Nephron progenitor cell (in vitro differentiated cells): Measurements from ENCODE around the gene WAC.

Experiments
- DNase-seq: peaks from one replicate; pipeline ENCODE4 v3.0.0; 2021
- H3K27ac Mint-ChIP-seq: 2 replicates; pipeline ENCODE4 v1.8.0; 2021; ENCODE audit warnings: mild to moderate bottlenecking, moderate library complexity, mixed read lengths
- H3K27me3 Mint-ChIP-seq: 2 replicates; pipeline ENCODE4 v1.8.0; 2021; ENCODE audit warnings: mild to moderate bottlenecking, low read depth, mixed read lengths; ENCODE audit not compliant: poor library complexity
- H3K36me3 Mint-ChIP-seq: 2 replicates; pipeline ENCODE4 v1.8.0; 2021; ENCODE audit warnings: low read depth, mixed read lengths
- H3K4me1 Mint-ChIP-seq: 2 replicates; pipeline ENCODE4 v1.8.0; 2021; ENCODE audit warnings: mixed read lengths
- H3K4me3 Mint-ChIP-seq: 2 replicates; pipeline ENCODE4 v1.8.0; 2021; ENCODE audit warnings: mild to moderate bottlenecking, moderate library complexity, mixed read lengths
- H3K9me3 Mint-ChIP-seq: 2 replicates; pipeline ENCODE4 v1.8.0; 2021; ENCODE audit warnings: mild to moderate bottlenecking, moderate library complexity, mixed read lengths
- CTCF ChIP-seq: fragments of 200-600 bp; sonication (generic); IDR thresholded peaks from 2 replicates; pipeline ENCODE4 v1.5.0; 2021; ENCODE audit warnings: antibody characterized with exemption

WAC gene

GRCh38 chr10:28556142-28556541 is 23.2 kb downstream of the WAC start:
- Mint-ChIP-seq H3K27me3 (no peaks in the 10 kb centered on the region), H3K4me1 (peaks cover 70% of the 10 kb centered on the region), H3K9me3 (no peaks in the 10 kb centered on the region), H3K27ac (no peak overlapping the region), H3K36me3 (peaks cover 77% of the 10 kb centered on the region), H3K4me3 (no peak overlapping the region)
- TF ChIP-seq CTCF, result no peak
- no peak for DNase-seq

GRCh38 chr10:28558186-28558585 is 25.3 kb downstream of the WAC start:
- peak overlapping the region; percentile 36 for H3K4me3 Mint-ChIP-seq
- no peak for DNase-seq
- H3K36me3 Mint-ChIP-seq, result peaks cover 77% of the 10 kb centered on the region
- H3K27ac Mint-ChIP-seq, result peak overlapping the region; percentile 87
- H3K9me3 Mint-ChIP-seq, result no peaks in the 10 kb centered on the region
- H3K27me3 Mint-ChIP-seq, result no peaks in the 10 kb centered on the region
- no peak for TF ChIP-seq CTCF
- H3K4me1 Mint-ChIP-seq, result peaks cover 53% of the 10 kb centered on the region

- no peak for TF ChIP-seq CTCF
- H3K4me3 Mint-ChIP-seq, result peak overlapping the region; percentile 8
- peaks cover 81% of the 10 kb centered on the region for H3K36me3 Mint-ChIP-seq
- peaks cover 52% of the 10 kb centered on the region for H3K4me1 Mint-ChIP-seq
- H3K9me3 Mint-ChIP-seq, result no peaks in the 10 kb centered on the region
- no peaks in the 10 kb centered on the region for H3K27me3 Mint-ChIP-seq
- DNase-seq, result no peak
- H3K27ac Mint-ChIP-seq, result peak overlapping the region; percentile 96
Observed at GRCh38 chr10:28558923-28559508, 26.1 kb downstream of the WAC start.

- Mint-ChIP-seq H3K4me3 (peak overlapping the region; percentile 31), H3K4me1 (peaks cover 46% of the 10 kb centered on the region), H3K36me3 (peaks cover 80% of the 10 kb centered on the region), H3K27me3 (no peaks in the 10 kb centered on the region), H3K9me3 (no peaks in the 10 kb centered on the region), H3K27ac (peak overlapping the region; percentile 96)
- no peak for DNase-seq
- no peak for TF ChIP-seq CTCF
Observed at GRCh38 chr10:28559618-28560017, 26.7 kb downstream of the WAC start.

- H3K9me3 Mint-ChIP-seq, result no peaks in the 10 kb centered on the region
- peaks cover 36% of the 10 kb centered on the region for H3K4me1 Mint-ChIP-seq
- H3K27ac Mint-ChIP-seq, result peak overlapping the region; percentile 96
- H3K27me3 Mint-ChIP-seq, result no peaks in the 10 kb centered on the region
- H3K4me3 Mint-ChIP-seq, result no peak overlapping the region
- peaks cover 77% of the 10 kb centered on the region for H3K36me3 Mint-ChIP-seq
- no peak for TF ChIP-seq CTCF
- DNase-seq, result no peak
Observed at GRCh38 chr10:28560617-28561016, 27.7 kb downstream of the WAC start.

- Mint-ChIP-seq H3K27me3 (no peaks in the 10 kb centered on the region), H3K4me3 (no peak overlapping the region), H3K36me3 (peaks cover 79% of the 10 kb centered on the region), H3K27ac (no peak overlapping the region), H3K4me1 (peaks cover 43% of the 10 kb centered on the region), H3K9me3 (no peaks in the 10 kb centered on the region)
- DNase-seq, result no peak
- no peak for TF ChIP-seq CTCF
Observed at GRCh38 chr10:28561531-28561930, 28.6 kb downstream of the WAC start.
